ENCODE data around the gene PUDP. TPM values are rescaled to one million over a fixed set of nuclear protein-coding genes. Genes with fewer than 3 reads are reported as not detected.
"Not testable (repeated sequence)": the region's sequence is repeated elsewhere in the genome, so short reads cannot be mapped to it uniquely, and the experiment has no call there.

Gene PUDP
- 11.4 TPM for polyA plus RNA-seq (2013, experiment 1 of 2; ENCODE audit: insufficient read length)
- polyA plus RNA-seq (2013, experiment 2 of 2; ENCODE audit: insufficient read length): 10.8 TPM

- peak; percentile 77 for DNase-seq
Measured at GRCh38 chrX:7147978-7148854, at the start of gene PUDP. Gene PUDP (minus strand): TSS chrX:7148153. CDS start chrX:7148113, 40 bp downstream.

GRCh38 chrX:7194606-7195005, 46.7 kb upstream of the PUDP start:
- no peak for DNase-seq

DNA sequence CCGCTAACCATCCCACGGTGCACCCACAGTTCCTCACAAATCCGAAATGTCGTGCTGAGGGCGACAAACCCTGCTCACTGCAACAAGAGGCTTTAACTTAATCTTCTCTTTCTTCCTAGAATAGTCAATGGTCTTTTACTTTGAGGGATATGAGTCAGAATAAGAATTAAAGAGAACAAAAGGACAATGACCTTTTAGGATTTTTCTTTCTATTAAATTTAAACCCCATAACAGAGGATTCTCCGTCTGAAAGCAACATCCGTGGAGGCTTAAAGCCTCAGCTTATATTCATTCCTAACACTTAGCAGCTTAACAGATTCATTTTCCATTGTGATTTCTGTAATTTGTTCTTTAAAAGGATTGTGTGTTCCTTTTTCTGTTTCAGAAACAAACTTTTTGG, 44.9 kb upstream of the PUDP start:
- no peak for DNase-seq

DNA sequence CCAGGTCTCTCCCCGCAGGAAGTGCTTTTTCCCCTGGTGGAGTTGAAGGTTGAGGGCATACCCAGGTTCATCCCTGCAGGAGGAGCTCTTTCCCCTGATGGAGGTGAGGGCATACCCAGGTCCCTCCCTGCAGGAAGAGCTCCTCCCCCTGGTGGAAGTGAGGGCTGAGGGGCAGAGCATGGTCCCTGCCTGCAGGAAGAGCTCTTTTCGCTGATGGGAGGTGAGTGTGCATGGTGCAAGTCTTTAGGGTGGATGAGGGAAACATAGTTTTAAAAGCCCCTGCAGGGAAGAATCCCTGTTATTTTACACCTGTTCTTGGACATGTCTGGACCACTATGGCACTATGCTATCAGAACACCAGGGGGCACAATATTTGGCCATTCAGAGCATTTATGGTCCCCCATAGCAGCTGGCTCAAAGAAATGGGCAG, 43.7 kb upstream of the PUDP start:
- no peak for DNase-seq

DNA sequence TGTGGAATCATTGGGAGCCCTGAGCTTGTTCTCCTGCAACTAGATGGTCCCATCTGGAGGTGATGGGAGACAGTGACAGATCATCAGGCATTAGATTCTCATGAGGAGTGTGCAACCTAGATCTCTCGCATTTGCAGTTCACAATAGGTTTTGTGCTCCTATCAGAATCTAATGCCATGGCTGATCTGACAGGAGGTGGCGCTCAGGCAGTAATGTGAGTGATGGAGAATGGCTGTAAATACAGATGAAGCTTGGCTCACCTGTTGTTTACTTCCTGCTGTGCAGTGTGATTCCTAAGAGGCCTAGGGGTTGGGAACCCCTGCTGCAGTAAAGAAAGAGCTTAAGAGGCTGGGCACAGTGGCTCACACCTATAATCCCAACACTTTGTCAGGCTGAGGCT, 42.2 kb upstream of the PUDP start:
- DNase-seq: no peak

DNA sequence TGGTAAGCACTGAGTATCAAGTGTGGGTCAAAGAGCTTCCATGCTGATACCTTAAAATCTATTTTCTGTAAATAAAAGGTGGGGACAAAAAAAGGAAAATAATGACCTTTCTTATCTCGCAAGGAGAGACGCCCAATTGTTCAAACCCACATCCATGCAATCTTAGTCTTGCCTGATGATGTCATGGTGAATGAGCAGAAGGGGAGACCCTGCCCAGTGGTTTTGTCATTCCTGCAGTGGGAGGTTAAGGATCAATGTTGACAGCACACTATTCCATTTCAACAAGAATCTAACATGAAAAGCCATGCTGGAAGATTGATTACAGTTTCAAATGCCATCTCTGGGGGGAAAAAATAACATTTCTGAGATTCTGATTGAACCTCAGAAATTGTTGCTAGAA, 40.7 kb upstream of the PUDP start:
- no peak for DNase-seq

GRCh38 chrX:7184816-7185215, 36.9 kb upstream of the PUDP start:
- DNase-seq: no peak

DNA sequence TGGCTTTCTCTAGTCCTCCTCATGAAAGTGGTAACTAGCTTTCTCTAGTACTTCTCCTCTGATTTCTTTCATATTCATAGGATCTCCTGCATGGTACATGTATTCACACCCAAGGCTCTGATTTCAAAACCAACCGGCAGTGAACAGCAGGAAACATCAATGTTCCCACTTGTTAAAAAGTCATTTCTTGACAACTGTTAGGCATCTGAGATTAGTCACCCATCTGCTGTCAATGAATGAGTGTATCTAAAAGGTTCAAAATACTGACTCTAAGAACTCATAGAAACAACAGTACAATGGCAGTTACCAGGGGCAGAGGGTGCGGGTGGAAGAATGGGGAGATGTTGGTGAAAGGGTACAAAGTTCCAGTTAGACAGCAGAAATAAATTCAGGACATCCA, 31.5 kb upstream of the PUDP start:
- DNase-seq: no peak

- not testable (repeated sequence) for DNase-seq
Measured at GRCh38 chrX:7178859-7179258, 30.9 kb upstream of the PUDP start.

- no peak for DNase-seq
Measured at GRCh38 chrX:7170898-7171297, 22.9 kb upstream of the PUDP start.

GRCh38 chrX:7169627-7170026, 21.7 kb upstream of the PUDP start:
- DNase-seq: no peak

GRCh38 chrX:7168371-7168770, 20.4 kb upstream of the PUDP start:
- no peak for DNase-seq

GRCh38 chrX:7164174-7164573, 16.2 kb upstream of the PUDP start:
- no peak for DNase-seq

- DNase-seq: no peak
Measured at GRCh38 chrX:7163146-7163677, 15.3 kb upstream of the PUDP start.

DNA sequence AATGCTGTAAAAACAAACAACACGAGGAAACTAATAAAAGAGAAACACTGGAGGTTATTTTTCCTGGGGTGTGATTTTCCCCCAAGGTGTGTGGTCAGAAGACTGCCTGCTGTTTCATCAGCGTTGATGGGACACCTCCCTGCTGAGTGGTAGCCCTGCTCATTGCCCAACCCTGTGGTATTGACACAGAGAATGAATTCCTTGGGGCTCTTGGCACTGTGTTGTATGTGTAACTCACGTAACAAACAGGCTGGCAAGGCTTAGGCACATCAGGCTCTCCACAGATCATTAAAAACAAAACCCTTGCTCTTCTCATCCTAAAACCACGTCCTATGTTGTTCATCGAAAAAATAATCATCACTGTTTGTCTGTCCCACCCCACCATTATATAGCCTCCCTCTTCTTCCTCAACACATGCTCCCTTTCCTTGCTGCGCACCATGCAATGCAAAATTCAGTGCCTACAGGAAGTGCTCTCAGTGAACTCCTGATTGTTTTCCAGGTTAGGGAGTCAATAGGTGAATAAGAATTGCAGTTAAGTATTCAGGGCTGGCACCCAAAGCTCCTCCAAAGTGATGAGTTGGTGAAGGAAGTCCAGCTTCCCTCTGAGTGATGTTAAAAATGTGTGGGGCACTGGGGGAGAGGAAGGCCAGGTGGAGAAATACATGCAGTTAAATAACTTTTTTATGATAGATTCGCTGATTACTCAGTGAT, 11.4 kb upstream of the PUDP start:
- DNase-seq: peak; percentile 10

GRCh38 chrX:7158468-7158990, 10.6 kb upstream of the PUDP start:
- peak; percentile 30 for DNase-seq

DNA sequence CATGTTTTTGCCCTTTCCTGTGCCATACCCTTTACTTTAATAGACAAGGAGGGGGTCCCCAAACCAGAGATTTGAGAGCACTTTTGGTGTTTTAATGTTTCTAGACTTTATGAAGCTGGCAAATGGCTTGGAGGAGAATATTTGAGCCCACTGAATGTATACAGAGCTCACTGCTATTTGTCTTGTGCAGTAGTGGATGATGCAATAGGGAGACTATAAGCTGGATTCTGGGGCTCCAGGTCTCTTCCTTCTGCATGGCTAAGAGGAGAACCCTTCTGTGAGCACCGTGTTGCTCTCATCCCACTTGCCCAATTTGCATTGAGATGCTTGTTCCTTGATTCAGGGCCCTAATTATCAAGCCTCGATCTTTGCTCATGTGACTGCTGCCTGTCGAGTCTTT, 8.9 kb upstream of the PUDP start:
- no peak for DNase-seq

- no peak for DNase-seq
Measured at GRCh38 chrX:7155163-7155562, 7.2 kb upstream of the PUDP start.

GRCh38 chrX:7154041-7154597, 6.2 kb upstream of the PUDP start:
- no peak for DNase-seq

DNA sequence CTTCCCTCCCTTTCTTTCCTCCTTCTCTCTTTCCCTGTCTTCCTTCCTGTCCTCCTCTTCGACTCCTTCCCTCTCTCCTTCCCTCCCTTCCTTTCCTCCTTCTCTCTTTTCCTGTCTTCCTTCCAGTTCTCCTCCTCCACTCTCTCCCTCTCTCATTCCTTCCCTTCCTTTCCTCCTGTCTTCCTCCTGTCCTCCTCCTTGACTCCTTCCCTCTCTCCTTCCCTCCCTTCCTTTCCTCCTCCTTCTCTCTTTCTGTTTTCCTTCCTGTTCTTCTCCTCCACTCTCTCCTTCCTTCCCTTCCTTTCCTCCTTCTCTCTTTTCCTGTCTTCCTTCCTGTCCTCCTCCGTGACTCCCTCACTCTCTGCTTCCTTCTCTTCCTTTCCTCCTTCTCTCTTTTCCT, 5.3 kb upstream of the PUDP start:
- DNase-seq: no peak

DNA sequence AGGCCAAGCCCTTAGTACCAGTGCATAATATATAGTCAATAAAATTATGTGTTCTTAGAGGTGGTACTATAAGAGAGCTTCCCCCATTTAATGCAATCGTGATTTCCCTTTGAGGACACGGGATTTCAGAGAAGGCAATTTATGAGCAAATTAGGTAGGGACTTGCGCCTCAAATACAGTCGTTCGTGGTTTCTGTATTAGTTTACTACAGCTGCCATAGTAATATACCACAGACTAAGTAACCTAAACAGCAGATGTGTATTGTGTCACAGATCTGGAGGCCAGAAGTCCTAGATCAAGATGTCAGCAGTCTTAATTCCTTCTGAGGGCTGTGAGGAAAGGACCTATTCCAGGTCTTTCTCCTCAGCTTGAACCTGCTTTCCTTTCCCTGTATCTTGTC, 1.5 kb upstream of the PUDP start:
- no peak for DNase-seq

- no peak for DNase-seq
Measured at GRCh38 chrX:7147413-7147977, 458 bp downstream of the PUDP start, which contains the start of gene STS. Gene STS (plus strand): TSS chrX:7147712. CDS start chrX:7253200, 105,488 bp downstream.
